ENCODE results near the gene TFB1M.
"Not testable (repeated sequence)": the region's sequence is repeated elsewhere in the genome, so short reads cannot be mapped to it uniquely, and the experiment has no call there.

Gene TFB1M

GRCh38 chr6:155234167-155234566, 80.1 kb downstream of the TFB1M start:
- no peak for DNase-seq

DNA sequence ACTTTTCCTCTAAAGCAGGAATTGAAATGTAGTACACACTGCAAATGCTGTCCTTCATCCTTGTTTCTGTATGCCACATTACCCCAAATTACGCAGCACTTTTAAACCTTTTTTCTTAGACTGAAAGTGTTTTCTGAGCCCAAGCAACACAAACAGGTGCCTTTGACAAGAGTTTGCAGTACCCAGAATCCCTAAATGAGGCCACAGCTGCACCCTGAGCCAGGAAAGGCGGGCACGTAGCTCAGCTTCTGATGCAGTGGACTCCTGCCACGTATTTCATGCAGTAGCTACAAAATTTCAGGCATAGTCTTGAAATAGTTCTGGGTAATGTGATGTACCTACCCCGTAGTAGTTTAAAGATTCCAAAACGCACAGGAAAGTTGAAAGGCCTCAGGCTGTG, 81.4 kb downstream of the TFB1M start:
- no peak for DNase-seq

DNA sequence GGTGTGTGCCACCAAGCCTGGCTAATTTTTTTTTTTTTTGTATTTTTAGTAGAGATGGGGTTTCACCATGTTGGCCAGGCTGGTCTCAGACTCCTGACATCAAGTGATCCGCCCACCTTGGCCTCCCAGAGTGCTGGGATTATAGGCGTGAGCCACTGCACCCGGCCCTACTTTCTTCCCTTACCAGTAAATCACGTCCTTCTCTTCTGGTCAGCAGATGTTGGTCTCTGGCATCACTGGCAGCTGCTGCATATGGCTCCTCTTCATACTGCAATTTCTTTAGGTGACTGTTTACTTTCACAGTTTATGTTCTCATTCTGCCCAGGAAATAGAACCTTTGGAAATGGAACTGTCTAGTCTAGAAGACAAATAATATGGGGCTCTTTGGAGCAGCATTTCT, 83.3 kb downstream of the TFB1M start:
- DNase-seq: not testable (repeated sequence)

DNA sequence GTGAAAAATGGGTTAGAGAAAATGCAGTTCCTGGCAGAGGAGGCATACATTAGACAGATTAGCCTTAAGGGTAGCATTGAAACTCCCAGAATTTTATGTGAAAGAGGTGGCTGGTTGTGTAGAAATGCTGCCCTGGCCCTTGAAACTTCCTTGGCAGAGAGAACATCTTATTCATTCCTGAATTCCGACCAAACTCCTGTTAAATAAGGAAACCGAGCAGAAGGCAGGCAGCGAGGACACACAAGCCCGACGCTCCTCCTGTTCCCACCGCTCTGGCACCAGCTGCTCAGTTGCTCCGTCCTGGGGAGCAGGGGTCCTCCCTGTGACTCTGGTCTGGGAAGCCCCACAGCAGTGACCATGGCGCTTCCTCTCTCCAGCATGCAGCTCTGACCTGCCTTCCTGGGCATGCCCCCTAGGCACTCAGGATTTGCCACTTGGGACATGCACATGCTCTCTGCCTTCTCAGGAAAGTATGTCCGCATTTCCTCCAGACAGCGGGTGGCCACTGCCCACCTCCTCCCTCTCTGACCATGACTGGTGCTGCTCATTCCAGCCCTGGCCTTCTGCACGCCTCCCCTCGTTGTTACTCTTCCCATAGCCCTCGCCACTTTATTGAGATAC, 85.6 kb downstream of the TFB1M start:
- no peak for DNase-seq

DNA sequence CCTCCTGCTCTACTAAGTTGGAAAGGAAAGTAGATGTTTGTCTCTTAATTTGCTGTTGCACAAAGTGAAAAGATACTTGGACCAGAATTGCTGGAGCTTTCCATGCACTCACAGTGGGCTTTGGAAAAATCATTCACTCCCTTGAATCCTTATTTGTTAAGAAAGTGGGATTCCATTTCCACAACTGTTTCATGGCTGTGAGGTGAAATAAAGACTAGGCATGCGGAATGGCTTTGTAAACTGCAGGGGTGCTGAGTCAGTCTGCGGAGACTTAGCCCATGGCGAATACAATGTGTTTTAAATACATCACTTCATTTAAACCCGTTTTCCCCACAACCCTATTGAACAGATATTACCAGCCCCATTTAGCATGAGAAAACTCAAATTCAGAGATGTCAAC, 87.2 kb downstream of the TFB1M start:
- no peak for DNase-seq

- no peak for DNase-seq
These were observed 89.7 kb downstream of the TFB1M start for GRCh38 chr6:155224618-155225017.

GRCh38 chr6:155223646-155224451, 90.4 kb downstream of the TFB1M start:
- no peak for DNase-seq

DNA sequence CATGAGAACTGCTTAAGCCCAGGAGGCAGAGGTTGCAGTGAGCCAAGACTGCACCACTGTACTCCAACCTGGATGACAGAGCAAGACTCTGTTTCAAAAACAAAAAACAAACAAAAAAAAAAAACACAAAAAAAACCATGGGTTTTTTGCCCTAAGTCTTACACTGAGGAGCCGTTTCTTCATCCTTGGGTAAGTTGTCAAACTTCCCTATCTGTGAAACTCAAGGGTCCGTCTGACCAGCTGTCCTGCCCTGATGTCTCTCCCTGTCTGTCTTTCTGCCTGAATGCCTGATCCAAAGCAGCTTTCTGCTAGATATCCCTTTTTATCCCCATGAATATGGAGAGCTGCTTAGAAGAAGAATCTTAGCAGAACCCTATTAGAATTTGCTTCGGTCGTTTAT, 91.8 kb downstream of the TFB1M start:
- DNase-seq: no peak

DNA sequence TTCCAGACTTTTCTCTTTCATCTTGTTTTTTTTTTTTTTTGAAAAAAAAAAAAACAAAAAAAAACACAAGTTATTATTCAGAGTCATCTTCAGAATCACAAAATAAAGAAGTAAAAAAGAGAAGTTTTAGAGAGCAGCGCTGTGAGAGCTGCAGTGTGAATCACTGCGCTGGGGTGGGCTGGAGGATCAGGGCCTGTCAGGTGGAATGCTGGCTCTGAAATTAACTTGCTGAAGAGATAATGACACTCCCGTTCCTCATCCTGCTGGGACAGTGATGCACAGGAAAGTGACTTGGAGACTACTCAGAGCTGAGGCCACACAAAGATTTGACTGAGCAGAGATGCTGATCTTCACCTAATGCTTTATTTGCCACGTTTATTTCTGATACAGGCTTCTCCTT, 93.2 kb downstream of the TFB1M start:
- DNase-seq: no peak

DNA sequence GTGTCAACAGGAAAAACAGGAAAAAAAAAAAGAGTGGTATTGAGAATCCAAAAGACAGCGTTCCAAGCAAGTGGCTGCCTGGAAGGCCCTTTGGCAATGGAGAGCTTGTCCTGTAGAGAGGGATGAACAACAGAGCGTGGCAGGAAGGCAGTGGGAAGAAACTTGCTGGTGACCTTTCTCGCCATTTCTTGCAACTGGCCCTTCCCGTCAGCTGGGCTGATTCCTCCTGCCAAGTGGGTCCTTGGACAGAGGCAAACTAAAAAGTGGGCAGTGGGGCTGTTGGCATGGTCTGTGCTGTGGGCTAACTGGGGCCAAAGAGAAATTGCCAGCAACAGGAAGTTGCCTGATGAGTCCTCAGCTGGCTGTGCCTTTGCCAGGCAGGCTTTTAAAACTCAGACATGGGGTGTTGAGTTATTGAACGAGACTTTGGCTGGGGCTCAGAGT, 94.4 kb downstream of the TFB1M start:
- no peak for DNase-seq

DNA sequence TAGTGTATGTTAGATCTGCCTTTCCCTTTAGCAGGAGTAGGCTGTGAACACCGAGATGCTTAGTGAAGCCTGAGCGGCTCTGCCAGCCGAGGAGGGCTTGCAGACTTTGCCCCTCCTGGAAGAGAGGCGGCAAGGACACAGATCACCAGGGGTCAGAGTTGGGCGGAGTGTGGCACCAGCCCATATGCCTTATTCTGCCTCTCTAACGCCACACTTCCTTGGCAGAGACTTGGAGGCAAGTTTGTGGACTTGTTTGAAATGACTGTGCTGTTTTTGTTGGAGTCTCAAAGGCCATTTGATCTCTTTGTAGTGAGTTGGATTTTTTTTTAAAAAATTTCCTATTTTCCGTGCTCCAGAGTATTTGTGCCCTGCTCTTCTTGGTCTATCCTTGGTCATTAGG, 95.0 kb downstream of the TFB1M start:
- DNase-seq: no peak

- not testable (repeated sequence) for DNase-seq
These were observed 95.6 kb downstream of the TFB1M start for GRCh38 chr6:155218711-155219110.

DNA sequence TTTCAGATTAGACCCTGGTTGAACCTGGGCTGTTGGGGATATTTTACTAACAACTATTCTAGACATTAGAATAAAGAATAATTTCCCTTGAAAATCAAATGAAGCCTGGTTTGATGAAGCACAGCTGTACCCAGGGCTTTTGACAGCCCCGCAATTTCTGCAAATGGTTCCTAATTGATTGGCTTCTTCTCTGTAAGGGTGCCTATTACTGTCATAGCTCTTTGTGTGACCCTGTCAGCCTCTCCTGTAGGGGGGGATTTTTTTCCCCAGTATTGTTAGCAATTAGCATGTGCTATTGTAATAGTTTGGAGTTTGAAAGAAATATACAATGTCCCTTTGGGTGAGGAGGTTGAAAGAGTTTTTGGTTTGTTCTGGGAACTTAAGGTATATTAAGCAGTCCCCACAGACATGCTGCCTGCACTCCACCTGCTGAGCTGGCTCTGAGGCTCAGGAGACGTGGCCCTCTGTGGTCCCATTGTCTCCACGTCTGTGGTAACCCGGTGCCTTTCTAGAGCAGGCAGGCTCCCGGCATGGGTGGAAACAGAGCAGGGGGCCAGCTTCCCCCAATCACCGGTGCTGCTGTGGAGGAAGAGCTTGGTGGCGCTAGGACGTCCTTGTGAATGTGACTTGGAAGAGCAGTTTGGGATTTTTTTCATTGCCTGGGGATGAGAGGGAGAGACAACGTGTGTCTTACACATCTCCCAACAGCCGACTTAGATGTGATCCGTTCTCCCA, 97.8 kb downstream of the TFB1M start:
- no peak for DNase-seq

DNA sequence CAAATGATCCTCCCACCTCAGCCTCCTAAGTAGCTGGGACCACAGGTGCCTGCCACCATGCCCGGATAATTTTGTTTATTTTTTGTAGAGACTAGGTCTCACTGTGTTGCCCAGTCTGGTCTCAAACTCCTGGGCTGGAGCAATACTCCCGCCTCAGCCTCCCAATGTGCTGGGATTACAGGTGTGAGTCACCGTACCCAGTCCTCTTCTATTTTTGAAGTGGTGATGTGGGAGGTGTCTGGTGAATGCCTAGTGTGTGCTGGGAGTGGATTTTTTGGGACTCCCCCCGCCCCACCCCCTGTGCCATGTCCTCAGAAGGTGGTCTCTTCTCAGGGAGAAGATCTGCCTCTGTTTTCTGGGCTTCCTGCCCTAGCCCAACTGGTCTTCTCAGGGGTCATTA, 98.4 kb downstream of the TFB1M start:
- DNase-seq: no peak

- DNase-seq: no peak
These were observed 100.5 kb downstream of the TFB1M start for GRCh38 chr6:155213611-155214372.

DNA sequence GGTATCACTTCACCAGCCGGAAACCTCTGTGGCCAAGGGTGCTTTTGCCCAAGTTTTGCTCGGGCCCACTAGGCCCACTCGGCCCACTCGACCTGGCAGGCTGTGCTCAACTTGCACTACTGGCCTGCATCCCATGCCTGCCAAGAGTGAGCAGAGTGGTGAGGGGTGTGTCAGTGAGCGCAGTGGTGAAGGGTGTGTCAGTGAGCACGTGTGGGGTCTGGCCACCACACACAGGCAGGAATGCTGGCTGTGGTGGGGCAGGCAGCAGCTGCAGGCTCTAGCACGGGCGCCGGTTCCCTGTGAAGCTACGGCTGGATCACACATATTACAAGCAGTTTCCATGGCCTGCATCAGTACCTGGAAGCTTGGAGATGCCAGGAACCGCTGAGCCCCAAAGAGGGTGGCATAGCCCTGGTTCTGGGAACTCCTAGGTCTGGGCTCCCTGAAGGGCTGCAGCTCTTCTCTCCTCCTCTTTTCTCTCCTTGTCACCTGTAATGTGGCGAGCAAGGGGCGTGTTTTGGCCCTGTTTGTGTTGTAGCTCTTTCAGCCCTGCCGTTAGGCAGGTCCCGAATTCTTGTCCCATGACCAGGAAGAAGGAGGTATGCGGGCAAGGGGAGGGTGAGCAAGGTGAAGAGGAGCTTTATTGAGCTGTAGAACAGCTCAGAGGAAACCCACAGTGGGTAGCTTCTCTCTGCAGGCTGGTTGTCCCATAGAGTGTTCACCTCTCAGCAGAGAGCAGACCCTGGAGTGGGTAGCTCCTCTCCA, 101.5 kb downstream of the TFB1M start:
- no peak for DNase-seq

DNA sequence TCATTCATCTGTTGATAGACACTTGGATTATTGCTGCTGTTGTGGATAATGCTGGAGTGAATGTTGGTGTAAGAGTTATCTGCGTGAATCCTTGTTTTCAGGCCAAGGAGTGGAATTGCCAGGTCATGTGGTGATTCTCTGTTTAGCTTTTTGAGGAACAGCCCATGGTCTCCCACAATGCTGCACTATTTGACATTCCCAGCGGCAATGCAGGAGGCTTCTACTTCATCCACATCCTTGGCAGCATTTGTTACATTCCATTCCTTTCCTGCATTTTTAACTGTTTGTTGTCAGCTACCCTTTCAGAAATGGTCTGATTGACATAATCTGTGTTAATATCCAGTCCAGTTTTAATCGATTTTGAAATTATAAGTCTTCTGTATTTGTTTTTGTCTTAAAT, 102.2 kb downstream of the TFB1M start:
- DNase-seq: no peak

GRCh38 chr6:155207223-155207622, 107.1 kb downstream of the TFB1M start:
- DNase-seq: no peak

Measured in right forelimb (tissue), 1 donor.